ENCODE results near the gene MTMR3. TPM values are rescaled to one million over a fixed set of nuclear protein-coding genes. Genes with fewer than 3 reads are reported as not detected.
"Not testable (repeated sequence)": the region's sequence is repeated elsewhere in the genome, so short reads cannot be mapped to it uniquely, and the experiment has no call there.

Gene MTMR3
- total and polyA plus RNA-seq, 5 experiments from 2014 or later: 13.4 to 68.7 (median 20.9) TPM

DNA sequence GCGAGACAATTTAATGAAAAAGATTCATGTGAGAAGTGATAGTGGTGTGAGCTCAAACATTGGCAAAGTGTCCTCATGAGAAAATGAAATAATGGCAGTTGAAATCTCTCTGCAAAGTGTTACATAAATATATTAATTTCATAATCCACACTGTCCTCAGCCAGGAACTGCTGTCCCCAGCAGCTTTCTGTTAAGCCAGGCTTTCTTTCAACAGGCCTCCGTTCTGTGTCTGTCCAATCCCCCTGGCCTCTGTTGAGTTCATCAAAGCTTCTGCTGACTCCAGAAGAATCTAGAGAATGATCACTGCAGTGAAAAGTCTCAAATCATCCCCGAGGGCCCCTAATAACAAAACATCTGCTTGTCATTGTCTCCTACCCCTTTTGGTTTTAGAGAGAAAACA, 34.9 kb upstream of the MTMR3 start:
- no peak overlapping the region for H3K4me3 Mint-ChIP-seq
- no peaks in the 10 kb centered on the region for H3K27me3 Mint-ChIP-seq
- POLR2A ChIA-PET: no interaction called here
- H3K27ac Mint-ChIP-seq: no peak overlapping the region
- no peaks in the 10 kb centered on the region for H3K36me3 Mint-ChIP-seq
- H3K4me1 Mint-ChIP-seq: no peaks in the 10 kb centered on the region
- peaks cover 0 to 9% (median 0%) of the 10 kb centered on the region in 9 donors for H3K9me3 Mint-ChIP-seq
- ATAC-seq (no peak), DNase-seq (no peak)

DNA sequence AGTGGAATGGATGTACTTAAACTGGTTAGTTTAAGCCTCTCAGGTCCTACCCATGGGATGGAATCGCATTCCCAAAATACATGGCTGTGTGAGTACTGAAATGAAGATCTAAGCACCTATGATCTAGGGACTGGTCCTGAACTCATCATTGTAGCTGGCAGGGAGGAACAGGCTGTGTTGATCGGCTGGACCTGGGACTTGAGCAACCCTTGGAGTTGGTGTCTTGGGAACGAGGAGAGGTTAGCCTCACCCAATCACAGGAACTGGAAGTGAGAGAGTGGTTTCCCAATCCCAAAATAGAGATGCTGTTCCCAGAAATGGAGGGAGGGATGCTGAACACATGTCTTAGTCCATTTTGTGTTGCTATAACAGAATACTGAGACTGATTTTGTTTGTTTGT, 28.5 kb upstream of the MTMR3 start:
- ATAC-seq (no peak), DNase-seq (no peak)
- no peaks in the 10 kb centered on the region for H3K27me3 Mint-ChIP-seq
- H3K36me3 Mint-ChIP-seq: no peaks in the 10 kb centered on the region
- no peak overlapping the region for H3K27ac Mint-ChIP-seq
- no peaks in the 10 kb centered on the region for H3K9me3 Mint-ChIP-seq
- H3K4me3 Mint-ChIP-seq: no peak overlapping the region
- no peaks in the 10 kb centered on the region for H3K4me1 Mint-ChIP-seq
- POLR2A ChIA-PET: no interaction called here

DNA sequence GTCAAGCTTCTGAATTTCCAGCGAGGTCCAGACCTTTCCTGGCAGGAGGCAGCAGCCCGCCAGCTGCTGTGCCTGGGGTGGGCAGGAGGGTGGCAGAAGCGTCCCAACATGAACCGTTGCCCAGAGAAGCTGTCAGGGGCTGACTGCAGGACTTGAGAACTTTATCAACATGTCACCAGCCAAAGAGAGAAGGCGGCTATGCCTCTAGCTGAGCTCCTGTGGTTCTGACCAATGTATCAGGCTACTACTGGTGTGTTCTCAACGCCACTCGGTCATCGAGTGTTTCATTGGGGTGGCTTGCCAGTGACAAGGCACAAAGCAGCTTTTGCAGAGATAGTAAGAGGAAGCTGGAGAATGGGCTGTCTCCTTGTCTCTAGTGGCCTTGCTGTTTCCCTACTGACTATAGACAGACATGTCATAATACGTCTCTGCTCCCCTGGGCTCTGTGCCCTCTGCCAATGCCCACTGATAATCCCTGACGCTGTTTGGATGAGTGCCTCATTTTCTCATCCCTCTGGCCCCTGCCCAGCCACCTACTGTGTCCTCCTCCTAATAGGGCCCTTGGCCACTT, 27.3 kb upstream of the MTMR3 start:
- Mint-ChIP-seq H3K36me3 (no peaks in the 10 kb centered on the region), H3K27me3 (no peaks in the 10 kb centered on the region), H3K4me1 (no peaks in the 10 kb centered on the region), H3K4me3 (no peak overlapping the region), H3K27ac (peak overlapping the region in 1 of 10 donors; percentile 19), H3K9me3 (no peaks in the 10 kb centered on the region)
- ATAC-seq (no peak), DNase-seq (no peak)
- POLR2A ChIA-PET: no interaction called here

DNA sequence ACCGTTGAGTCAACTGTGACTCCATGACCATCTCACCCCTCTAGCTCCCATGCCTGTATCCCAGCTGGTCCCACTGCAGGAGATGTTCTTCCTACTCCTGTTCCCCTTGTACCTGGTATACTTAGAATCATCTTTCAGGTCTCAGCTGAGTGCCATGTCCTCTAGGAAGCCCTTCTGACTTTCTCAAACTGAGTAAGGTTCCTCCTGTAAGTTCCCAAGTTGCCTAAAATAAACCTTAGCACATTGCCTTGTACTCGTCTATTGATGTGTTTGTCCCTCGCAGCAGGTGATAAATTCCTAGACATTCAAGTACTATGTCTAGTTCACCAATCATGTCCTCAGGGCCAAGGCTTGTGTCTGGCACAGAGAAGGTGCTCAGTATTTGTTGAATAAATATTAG, 26.5 kb upstream of the MTMR3 start:
- H3K4me3 Mint-ChIP-seq: no peak overlapping the region
- POLR2A ChIA-PET: no interaction called here
- H3K4me1 Mint-ChIP-seq: no peaks in the 10 kb centered on the region
- no peak for DNase-seq
- ATAC-seq: no peak
- H3K27me3 Mint-ChIP-seq: no peaks in the 10 kb centered on the region
- H3K27ac Mint-ChIP-seq: no peak overlapping the region
- no peaks in the 10 kb centered on the region for H3K9me3 Mint-ChIP-seq
- no peaks in the 10 kb centered on the region for H3K36me3 Mint-ChIP-seq

DNA sequence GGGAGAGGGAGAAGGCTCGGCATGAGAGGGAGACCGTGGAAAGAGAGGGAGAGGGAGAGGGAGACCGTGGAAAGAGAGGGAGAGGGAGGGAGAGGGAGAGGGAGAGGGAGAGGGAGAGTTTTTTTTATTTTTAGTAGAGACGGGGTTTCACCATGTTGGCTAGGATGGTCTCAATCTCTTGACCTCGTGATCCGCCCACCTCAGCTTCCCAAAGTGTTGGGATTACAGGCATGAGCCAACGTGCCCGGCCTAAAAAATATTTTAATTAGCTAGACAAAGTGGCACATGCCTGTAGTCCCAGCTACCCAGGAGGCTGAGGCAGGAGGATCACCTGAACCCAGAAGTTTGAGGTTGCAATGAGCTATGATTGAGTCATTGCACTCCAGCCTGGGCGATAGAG, 23.9 kb upstream of the MTMR3 start:
- H3K27me3 Mint-ChIP-seq, POLR2A ChIA-PET, DNase-seq, H3K4me3 Mint-ChIP-seq, H3K36me3 Mint-ChIP-seq, H3K9me3 Mint-ChIP-seq, H3K27ac Mint-ChIP-seq, ATAC-seq, H3K4me1 Mint-ChIP-seq: not testable (repeated sequence)

DNA sequence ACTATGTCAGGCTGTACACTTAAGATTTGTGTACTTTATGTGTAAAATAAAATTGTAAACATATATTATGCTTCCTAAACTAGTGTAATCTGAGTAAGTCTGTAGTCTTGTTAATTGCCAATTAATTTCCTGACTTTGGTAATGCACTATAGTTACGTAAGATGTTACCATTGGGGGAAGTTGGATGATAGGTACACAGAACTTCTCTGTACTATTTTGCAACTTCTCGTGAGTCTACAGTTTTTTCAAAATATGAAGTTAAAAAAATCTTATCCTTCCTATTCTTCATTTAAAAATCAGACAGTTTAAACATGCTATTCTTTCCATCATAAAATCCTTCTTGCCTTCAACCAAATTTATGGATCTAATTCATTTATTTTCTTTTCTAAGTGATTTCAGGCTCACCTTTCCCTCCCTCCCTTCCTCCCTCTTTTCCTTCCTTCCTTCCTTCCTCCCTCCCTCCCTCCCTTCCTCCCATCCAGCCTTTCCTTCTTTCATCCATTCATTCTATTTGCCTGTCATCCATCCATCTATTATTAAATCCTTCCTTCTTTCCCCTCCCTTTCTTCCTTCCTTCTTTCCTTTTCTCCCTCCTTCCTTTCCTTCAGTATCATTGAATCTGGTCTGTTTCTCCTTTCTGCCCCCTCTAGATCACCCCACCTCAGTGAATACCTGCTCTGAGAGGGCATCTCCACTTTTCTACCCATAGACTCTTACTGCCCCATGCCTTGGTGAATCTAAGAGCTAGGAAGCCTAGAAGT, 22.8 kb upstream of the MTMR3 start:
- Mint-ChIP-seq H3K27me3 (no peaks in the 10 kb centered on the region), H3K4me3 (no peak overlapping the region), H3K9me3 (no peaks in the 10 kb centered on the region), H3K4me1 (no peaks in the 10 kb centered on the region), H3K27ac (peak overlapping the region in 3 of 10 donors; percentile 52 to 72 (median 67)), H3K36me3 (no peaks in the 10 kb centered on the region)
- POLR2A ChIA-PET: no interaction called here
- DNase-seq (no peak), ATAC-seq (no peak)

DNA sequence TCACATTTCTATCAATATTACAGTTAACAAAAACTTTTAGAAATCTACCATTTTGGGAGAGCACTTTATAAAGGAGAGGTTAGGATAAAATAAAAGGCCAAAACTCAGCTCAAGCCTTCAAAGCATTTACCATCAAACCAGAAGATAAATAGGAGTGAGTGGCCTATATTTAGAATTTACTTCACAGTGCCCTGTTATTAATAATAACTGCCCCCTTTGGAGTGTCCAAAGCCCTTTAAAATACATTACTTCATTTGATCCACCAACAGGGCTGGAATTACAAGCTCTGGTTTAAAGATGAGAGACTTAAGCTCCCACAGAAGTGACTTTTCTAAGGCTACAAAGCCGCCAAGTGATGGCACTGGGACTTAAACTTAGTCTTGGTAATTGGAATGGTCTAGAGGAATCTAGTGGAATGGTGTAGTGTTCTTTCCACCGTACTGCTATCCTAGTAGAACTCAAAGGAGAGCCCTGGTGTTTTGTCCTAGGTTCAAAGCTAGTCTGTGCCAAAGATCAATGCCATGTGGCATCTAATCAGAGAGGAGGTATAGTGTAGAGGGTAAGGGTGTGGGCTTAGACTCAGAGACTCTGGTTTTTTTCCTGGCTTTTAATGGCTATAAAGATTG, 21.2 kb upstream of the MTMR3 start:
- H3K4me1 Mint-ChIP-seq: no peaks in the 10 kb centered on the region
- H3K4me3 Mint-ChIP-seq: no peak overlapping the region
- no peak for ATAC-seq
- no peaks in the 10 kb centered on the region for H3K27me3 Mint-ChIP-seq
- no peaks in the 10 kb centered on the region for H3K36me3 Mint-ChIP-seq
- no peak overlapping the region for H3K27ac Mint-ChIP-seq
- POLR2A ChIA-PET: no interaction called here
- no peaks in the 10 kb centered on the region for H3K9me3 Mint-ChIP-seq
- no peak for DNase-seq

DNA sequence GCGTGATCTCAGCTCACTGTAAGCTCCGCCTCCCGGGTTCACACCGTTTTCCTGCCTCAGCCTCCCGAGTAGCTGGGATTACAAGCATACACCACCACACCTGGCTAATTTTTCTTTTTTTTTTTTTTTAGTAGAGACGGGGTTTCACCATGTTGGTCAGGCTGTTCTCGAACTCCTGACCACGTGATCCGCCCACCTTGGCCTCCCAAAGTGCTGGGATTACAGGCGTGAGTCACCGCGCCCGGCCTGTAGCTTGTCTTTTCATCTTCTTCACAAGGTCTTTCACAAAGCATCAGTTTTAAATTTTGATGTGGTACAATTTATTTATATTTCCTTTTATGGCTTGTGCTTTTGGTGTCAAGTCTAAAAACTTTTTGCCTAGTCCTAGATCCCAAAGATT, 17.4 kb upstream of the MTMR3 start:
- H3K9me3 Mint-ChIP-seq, H3K4me3 Mint-ChIP-seq, H3K4me1 Mint-ChIP-seq, H3K27me3 Mint-ChIP-seq, H3K27ac Mint-ChIP-seq, DNase-seq, ATAC-seq, POLR2A ChIA-PET, H3K36me3 Mint-ChIP-seq: not testable (repeated sequence)

DNA sequence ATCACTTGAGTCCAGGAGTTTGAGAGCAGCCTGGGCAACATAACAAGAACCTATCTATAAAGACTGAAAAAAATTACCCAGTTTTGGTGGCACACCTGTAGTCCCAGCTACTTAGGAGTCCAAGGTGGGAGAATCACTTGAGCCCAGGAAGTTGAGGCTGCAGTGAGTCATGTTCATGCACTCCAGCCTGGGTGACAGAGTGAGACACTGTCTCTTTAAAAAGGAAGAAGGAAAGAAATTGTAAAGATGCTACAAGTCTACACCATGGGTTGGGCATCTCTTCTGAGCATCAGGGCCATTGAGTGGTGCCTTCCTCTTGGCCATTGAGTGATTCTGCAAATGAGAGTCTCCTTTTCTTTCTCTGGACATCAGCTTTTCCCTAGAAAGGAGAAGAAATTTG, 15.7 kb upstream of the MTMR3 start:
- Mint-ChIP-seq H3K27me3 (peaks cover 0 to 4% (median 0%) of the 10 kb centered on the region in 5 donors), H3K27ac (no peak overlapping the region), H3K9me3 (no peaks in the 10 kb centered on the region), H3K4me3 (no peak overlapping the region), H3K36me3 (no peaks in the 10 kb centered on the region), H3K4me1 (peaks cover 0 to 8% (median 7%) of the 10 kb centered on the region in 4 donors)
- ATAC-seq (no peak), DNase-seq (no peak)
- POLR2A ChIA-PET: no interaction called here

DNA sequence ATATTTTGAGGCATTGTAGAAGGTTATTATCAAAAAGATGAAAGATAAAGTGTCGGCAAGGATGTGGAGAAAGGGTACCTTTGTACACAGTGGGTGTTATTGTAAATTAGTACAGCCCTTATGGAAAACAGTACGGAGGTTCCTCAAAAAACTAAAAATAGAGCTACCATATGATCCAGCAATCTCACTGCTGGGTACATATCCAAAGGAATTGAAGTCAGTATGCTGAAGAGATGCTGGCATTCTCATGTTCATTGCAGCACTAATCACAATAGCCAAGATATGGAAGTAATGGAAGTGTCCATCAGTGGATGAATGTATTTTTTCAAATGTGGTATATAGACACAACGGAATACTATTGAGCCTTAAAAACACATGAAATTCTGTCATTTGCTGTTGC, 15.1 kb upstream of the MTMR3 start:
- H3K4me1 Mint-ChIP-seq: peaks cover 0 to 8% (median 7%) of the 10 kb centered on the region in 4 donors
- H3K9me3 Mint-ChIP-seq: no peaks in the 10 kb centered on the region
- no peak overlapping the region for H3K4me3 Mint-ChIP-seq
- ATAC-seq (no peak), DNase-seq (no peak)
- H3K27me3 Mint-ChIP-seq: peaks cover 0 to 4% (median 0%) of the 10 kb centered on the region in 5 donors
- H3K36me3 Mint-ChIP-seq: no peaks in the 10 kb centered on the region
- peak overlapping the region in 1 of 10 donors; percentile 60 for H3K27ac Mint-ChIP-seq
- POLR2A ChIA-PET: no interaction called here

DNA sequence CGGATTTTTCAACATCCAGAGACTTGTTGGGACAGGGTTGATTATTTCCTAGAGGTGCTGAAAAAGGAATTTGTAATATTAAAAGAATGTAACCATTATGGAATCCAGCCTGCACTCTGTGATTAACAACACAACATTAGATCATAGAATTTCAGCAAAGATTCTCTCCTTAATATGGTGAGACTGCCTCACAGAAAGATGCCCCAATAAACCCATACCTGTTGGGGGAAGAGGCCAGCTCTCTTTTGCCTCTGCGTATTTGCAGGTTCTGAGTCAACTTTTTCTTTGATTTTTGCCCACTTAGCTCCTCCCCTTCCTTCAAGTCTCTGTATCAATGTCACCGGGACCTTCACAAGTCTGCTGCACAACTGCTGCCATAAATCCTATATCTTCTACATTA, 12.4 kb upstream of the MTMR3 start:
- Mint-ChIP-seq H3K36me3 (no peaks in the 10 kb centered on the region), H3K27ac (peak overlapping the region in 5 of 10 donors; percentile 15 to 75 (median 68)), H3K9me3 (no peaks in the 10 kb centered on the region), H3K4me3 (no peak overlapping the region), H3K27me3 (peaks cover 0 to 4% (median 0%) of the 10 kb centered on the region in 5 donors), H3K4me1 (peaks cover 0 to 8% (median 7%) of the 10 kb centered on the region in 4 donors)
- POLR2A ChIA-PET: interaction anchor here (0.9 to 1.6 kb wide), 2 partner anchors 13 to 32 kb away, joined by 4 to 6 read pairs; partner anchors contain the start of genes ASCC2 and MTMR3
- DNase-seq (peak in 4 of 10 donors; percentile 2 to 36 (median 22)), ATAC-seq (peak; percentile 84 to 90)

DNA sequence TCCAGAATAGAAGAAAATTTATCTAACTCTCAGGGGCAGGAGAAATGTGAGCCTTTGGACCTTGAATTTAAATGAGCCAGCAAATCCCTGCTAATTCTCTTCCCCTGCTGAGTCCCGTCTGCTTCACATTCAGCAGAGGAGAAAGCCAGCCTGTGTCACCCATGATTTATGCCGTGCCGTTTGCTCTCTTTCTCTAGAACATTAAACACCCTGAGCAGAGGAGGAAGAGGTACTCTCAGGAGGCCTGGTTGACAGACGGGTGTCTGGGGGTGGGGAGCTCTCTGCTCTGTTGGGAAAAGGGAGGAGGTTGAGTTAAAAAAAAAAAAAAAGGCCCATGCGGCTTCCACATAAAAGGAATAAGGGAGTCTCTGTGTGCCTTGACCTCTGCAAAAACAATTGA, 11.3 kb upstream of the MTMR3 start:
- Mint-ChIP-seq H3K27me3 (peaks cover 0 to 4% (median 0%) of the 10 kb centered on the region in 5 donors), H3K4me3 (no peak overlapping the region), H3K4me1 (peaks cover 0 to 8% (median 7%) of the 10 kb centered on the region in 4 donors), H3K36me3 (no peaks in the 10 kb centered on the region), H3K9me3 (no peaks in the 10 kb centered on the region), H3K27ac (no peak overlapping the region)
- POLR2A ChIA-PET: interaction anchor here (0.6 kb wide), 1 partner anchor 13 kb away, joined by 4 read pairs; no protein-coding TSS in a partner anchor
- ATAC-seq (no peak), DNase-seq (no peak)

DNA sequence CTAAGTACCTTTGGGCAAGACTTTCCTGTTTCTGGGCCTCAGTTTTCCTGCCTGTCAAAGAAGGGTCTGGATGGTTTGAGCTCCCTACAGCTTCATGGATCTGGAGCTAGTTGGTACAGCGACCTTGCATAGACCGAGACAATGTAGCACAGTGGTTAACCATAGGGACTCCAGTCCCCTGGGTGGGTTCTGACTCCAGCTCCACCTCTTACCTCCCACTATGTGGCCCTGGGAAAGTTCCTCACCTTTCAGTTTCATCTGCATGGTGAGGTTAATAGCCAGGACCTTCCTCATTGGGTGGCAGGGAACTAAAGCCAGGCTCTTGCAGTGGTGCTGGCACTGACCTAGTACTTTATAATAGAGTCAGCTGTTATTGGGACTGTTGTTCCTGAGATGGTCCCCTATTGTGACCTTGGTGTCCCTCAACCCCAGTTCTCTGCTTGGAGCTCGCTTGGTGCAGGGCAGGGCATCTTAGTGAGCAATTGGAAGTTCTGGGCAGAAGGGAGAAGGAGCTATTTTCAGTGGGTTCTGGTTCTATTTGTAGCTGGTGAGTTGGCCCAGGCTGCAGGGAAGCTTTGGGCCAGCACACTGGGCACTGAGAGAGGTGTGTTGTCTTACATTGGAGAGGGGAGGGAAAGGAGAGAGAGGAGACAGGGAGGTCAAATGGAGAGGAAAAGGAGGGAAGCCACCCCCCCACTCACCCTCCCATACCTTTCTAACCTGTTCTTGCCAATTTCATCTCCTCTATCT, 10.7 kb upstream of the MTMR3 start:
- POLR2A ChIA-PET: no interaction called here
- no peaks in the 10 kb centered on the region for H3K9me3 Mint-ChIP-seq
- no peak for DNase-seq
- H3K27me3 Mint-ChIP-seq: peaks cover 0 to 2% (median 0%) of the 10 kb centered on the region in 5 donors
- no peak overlapping the region for H3K4me3 Mint-ChIP-seq
- peaks cover 0 to 8% (median 7%) of the 10 kb centered on the region in 4 donors for H3K4me1 Mint-ChIP-seq
- H3K27ac Mint-ChIP-seq: peak overlapping the region in 1 of 10 donors; percentile 60
- ATAC-seq: no peak
- no peaks in the 10 kb centered on the region for H3K36me3 Mint-ChIP-seq
